T1000 (cell line): ENCODE results near the gene SLC25A30.
"Not testable (repeated sequence)": the region's sequence is repeated elsewhere in the genome, so short reads cannot be mapped to it uniquely, and the experiment has no call there.

ENCODE experiments used
- DNase-seq: peaks from one replicate; lab custom pipeline; 2025; ENCODE audit warnings: mixed read lengths; lab: John Stamatoyannopoulos, UW

The SLC25A30 gene

GRCh38 chr13:45391926-45392325 is 26.2 kb downstream of the SLC25A30 start:
- no peak for DNase-seq

- not testable (repeated sequence) for DNase-seq
These were observed 27.0 kb downstream of the SLC25A30 start for GRCh38 chr13:45391128-45391527.

- not testable (repeated sequence) for DNase-seq
These were observed 27.8 kb downstream of the SLC25A30 start for GRCh38 chr13:45390348-45390747.

DNA sequence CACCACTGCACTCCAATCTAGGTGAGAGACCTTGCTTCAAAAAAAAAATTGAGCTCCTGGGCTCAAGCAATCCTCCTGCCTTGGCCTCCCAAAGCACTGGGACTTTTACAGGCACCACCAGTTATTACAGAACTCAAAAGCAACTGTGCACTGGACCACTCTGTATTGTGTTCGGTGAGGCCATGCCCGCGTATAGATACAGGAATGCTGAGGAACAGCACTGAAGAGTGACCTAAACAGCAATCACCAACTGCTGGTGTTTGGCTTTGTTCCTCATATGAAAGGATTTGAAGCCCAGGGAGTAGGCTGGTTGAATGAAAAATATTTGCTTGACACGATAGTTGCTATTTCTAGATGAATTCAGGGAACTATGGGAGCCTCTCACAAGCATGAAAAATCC is 29.5 kb downstream of the SLC25A30 start:
- no peak for DNase-seq

DNA sequence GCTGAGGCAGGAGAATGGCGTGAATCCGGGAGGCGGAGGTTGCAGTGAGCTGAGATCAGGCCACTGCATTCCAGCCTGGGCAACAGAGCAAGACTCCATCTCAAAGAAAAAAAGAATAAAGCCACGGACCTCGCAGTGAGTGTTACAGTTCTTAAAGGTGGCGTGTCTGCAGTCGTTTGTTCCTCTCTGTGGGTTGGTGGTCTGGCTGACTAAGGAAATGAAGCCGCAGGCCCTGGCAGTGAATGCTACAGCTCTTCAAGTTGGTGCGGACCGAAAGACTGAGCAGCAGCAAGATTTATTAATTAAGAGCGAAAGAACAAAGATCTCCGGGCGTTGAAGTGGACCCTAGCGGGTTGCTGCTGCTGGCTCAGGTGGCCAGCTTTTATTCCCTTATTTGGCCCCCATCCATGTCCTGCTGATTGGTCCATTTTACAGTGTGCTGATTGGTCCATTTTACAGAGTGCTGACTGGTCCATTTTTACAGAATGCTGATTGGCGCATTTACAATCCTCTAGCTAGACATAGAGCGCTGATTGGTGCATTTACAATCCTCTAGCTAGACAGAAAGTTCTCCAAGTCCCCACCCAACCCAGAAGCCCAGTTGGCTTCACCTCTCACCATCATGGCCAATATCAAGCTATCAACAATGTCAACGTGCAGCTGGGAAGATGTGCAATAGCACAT is 31.1 kb downstream of the SLC25A30 start:
- not testable (repeated sequence) for DNase-seq

- no peak for DNase-seq
These were observed 32.1 kb downstream of the SLC25A30 start for GRCh38 chr13:45385907-45386553.

DNA sequence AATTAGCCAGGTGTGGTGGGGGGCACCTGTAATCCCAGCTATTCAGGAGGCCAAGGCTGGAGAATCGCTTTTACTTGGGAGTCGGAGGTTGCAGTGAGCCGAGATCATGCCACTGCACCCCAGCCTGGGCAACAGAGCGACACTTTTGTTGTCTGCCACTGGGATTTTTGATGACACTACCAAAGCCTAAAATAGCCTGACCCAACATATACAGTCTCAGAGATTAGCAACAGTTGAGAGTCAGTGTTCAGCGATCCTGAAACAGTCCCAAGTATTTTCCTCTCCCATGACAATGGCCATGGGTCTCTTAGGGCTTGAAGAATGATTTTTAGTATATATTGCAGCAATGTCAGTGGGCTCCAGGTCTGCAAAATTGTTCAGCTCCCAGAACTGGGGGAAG is 32.9 kb downstream of the SLC25A30 start:
- DNase-seq, result no peak

DNA sequence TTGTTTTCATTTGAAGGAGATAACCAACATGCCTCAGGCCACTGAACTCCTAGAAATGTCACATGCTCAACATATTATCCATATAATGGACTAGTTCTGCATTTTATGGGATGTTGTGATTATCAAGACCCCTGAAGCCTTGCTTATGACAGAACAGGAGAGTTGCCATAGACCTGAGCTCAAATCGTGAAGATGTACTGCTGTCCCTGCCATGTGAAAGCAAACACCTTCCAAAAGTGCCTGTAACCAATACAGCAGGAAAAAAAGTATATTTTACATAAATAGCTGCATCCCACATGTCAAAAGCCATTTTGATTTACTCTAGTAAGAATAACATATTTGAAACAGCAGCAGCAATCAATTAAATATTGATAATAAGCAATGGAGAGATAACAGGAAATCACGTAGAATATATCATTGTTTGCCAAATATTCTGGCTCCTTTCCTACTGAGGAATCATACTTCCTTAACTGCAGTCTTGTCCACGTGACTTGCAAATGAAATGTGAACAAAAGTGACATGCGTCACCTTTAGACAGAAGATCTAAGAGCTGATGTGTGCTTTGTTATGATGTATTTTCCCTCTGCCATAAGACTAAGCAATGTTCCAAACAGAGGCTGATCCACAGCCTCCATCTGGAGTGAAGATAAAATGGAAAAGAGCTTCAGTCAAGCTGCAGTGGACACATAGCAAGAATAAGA is 33.5 kb downstream of the SLC25A30 start:
- DNase-seq, result no peak

DNA sequence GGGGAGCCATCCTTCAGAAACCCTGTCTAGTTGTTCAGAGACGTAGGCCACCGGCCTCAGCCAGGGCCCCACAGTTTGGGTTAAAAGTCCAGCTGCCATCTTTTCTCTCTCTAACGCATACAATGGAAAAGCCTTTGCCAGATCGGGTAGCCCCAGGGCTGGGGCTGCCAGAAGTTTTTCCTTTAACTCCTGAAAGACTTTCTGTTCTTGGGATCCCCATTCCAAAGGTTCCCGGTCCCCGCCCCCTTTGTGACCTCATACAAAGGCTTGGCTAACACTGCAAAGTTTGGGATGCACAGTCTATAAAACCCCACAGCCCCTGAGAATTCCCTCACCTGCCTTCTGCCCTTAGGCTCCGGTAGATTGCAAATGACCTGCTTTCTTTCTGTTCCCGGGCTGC is 35.4 kb downstream of the SLC25A30 start:
- not testable (repeated sequence) for DNase-seq

DNA sequence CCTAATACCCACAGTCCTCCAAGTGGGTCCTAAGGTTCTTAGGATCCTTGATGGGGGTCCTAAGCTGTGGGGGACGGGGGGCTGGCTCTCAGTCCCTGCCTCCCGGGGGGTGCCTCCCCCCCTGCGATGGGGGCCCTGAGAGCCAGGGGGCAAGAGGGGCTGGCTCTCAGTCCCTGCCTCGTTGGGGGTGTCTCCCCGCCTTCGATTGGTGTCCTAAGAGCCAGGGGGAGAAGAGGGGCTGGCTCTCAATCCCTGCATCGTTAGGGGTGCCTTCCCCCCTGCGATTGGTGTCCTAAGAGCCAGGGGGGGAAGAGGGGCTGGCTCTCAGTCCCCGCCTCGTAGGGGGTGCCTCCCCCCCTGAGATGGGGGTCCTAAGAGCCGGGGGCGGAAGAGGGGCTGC is 37.0 kb downstream of the SLC25A30 start:
- no peak for DNase-seq

DNA sequence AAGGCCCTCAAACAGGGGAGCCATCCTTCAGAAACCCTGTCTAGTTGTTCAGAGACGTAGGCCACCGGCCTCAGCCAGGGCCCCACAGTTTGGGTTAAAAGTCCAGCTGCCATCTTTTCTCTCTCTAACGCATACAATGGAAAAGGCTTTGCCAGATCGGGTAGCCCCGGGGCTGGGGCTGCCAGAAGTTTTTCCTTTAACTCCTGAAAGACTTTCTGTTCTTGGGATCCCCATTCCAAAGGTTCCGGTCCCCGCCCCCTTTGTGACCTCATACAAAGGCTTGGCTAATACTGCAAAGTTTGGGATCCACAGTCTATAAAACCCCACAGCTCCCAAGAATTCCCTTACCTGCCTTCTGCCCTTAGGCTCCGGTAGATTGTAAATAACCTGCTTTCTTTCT is 37.5 kb downstream of the SLC25A30 start:
- not testable (repeated sequence) for DNase-seq

DNA sequence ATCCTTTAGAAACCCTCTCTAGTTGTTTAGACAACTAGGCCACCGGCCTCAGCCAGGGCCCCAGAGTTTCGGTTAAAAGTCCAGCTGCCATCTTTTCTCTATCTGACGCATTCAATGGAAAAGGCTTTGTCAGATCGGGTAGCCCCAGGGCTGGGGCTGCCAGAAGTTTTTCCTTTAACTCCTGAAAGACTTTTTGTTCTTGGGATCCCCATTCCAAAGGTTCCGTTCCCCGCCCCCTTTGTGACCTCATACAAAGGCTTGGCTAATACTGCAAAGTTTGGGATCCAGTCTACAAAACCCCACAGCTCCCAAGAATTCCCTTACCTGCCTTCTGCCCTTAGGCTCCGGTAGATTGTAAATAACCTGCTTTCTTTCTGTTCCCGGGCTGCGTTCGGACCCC is 38.7 kb downstream of the SLC25A30 start:
- not testable (repeated sequence) for DNase-seq

DNA sequence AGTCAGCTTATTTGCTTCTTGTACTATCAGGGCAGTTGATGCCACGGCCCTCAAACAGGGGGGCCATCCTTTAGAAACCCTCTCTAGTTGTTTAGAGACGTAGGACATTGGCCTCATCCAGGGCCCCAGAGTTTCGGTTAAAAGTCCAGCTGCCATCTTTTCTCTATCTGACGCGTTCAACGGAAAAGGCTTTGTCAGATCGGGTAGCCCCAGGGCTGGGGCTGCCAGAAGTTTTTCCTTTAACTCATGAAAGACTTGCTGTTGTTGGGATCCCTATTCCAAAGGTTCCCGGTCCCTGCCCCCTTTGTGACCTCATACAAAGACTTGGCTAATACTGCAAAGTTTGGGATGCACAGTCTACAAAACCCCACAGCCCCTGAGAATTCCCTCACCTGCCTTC is 39.4 kb downstream of the SLC25A30 start:
- DNase-seq, result not testable (repeated sequence)

- not testable (repeated sequence) for DNase-seq
These were observed 40.9 kb downstream of the SLC25A30 start for GRCh38 chr13:45377314-45377713.

DNA sequence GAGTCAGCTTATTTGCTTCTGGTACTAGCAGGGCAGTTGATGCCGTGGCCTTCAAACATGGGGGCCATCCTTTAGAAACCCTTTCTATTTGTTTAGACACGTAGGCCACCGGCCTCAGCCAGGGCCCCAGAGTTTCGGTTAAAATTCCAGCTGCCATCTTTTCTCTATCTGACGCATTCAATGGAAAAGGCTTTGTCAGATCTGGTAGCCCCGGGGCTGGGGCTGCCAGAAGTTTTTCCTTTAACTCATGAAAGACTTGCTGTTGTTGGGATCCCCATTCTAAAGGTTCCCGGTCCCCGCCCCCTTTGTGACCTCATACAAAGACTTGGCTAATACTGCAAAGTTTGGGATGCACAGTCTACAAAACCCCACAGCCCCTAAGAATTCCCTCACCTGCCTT is 41.5 kb downstream of the SLC25A30 start:
- DNase-seq, result not testable (repeated sequence)

GRCh38 chr13:45374917-45375316 is 43.3 kb downstream of the SLC25A30 start:
- no peak for DNase-seq

DNA sequence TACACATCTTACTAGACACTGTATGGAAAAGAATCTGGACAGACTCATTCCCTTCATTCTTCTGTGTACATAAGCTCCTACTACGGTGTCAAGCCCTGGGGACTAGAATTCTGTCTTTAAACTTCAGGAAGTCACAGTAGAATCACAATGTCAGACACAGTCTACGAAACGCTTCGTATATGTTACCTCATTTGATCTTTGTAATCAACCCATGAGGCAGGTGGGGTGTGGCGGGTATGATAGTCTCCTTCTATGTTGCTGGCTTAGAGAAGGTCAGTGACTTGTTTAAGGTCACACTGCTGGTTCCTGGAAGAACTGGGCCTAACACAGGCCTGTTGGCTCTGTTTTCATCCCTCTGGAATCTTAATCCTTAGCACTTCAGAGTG is 45.0 kb downstream of the SLC25A30 start:
- DNase-seq, result no peak

GRCh38 chr13:45372189-45373161 is 45.7 kb downstream of the SLC25A30 start:
- no peak for DNase-seq

GRCh38 chr13:45370922-45371406 is 47.2 kb downstream of the SLC25A30 start:
- DNase-seq, result no peak

GRCh38 chr13:45369116-45369515 is 49.1 kb downstream of the SLC25A30 start:
- DNase-seq, result no peak

DNA sequence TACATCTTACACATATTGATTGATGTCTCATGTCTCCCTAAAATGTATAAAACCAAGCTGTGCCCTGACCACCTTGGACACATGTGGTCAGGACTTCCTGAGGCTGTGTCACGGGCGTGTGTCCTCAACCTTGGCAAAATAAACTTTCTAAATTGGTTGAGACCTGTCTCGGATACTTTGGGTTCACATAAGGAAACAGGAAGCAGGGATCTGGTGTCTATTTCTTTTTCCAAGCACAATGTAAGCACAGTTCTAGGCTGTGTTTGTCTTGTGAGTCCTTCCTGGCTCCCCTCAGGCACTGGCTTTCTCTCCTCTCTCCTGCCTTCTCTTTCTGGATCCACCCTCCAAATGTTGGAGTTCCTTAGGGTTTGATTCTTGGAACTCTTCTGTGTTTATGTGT is 49.6 kb downstream of the SLC25A30 start:
- DNase-seq, result no peak

- DNase-seq, result no peak
These were observed 50.2 kb downstream of the SLC25A30 start for GRCh38 chr13:45368005-45368404.
